ENCODE measurements around the gene GEMIN7.

DNA sequence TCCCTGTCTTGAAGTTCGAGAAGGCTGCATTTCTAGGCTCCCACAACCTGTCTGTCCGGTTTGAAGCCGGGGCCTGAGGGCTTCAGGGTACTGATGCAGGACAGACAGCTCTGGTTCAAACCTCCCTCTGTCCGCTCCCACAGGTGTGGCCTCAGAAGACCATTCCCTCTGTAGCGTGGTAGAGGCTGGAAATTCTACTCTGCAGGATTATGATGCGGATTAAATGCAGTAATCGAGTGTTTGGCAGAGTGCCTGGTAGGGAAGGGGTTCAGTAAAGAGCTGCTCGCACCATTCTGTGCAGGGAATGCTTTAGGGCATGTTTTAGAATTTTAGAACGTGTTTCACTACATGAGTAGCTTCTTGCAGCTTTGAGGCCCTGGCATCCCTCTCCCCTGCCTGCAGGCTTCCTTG is 44.4 kb downstream of the GEMIN7 start:
- TF ChIP-seq RAD21 (IDR thresholded peaks at IDR 0.05; ENCODE audit: low read depth): no peak
- no peak for TF ChIP-seq EGR1 (IDR thresholded peaks at IDR 0.05)
- TF ChIP-seq ZBTB7A (IDR thresholded peaks at IDR 0.05; ENCODE audit: low read depth): no peak
